ENCODE results near the gene HDAC4. TPM values are rescaled to one million over a fixed set of nuclear protein-coding genes. Genes with fewer than 3 reads are reported as not detected.
"Not testable (repeated sequence)": the region's sequence is repeated elsewhere in the genome, so short reads cannot be mapped to it uniquely, and the experiment has no call there.

The HDAC4 gene
- total and polyA plus RNA-seq, 2 donors from 2014 or later: 2.2 to 56.8 TPM

- FAIRE-seq: no peak
- H3K27ac ChIP-seq (ENCODE audit: low read depth in 2 of 2, low read length in 2 of 2): no peak overlapping the region
- H3K4me3 ChIP-seq (ENCODE audit: low read length in 3 of 3): no peak overlapping the region
- TF ChIP-seq CTCF (IDR thresholded peaks at IDR 0.05; ENCODE audit: borderline replicate concordance, extremely low read depth, insufficient read depth): no peak
- no peaks in the 10 kb centered on the region for H3K27me3 ChIP-seq (ENCODE audit: control insufficient read depth, insufficient read depth, low read length)
- peaks cover 2 to 30% (median 12%) of the 10 kb centered on the region in 3 donors for H3K36me3 ChIP-seq (ENCODE audit: control insufficient read depth in 2 of 3, insufficient read depth in 3 of 3, low read length in 3 of 3)
- intact Hi-C loops (cut with DNase I): no loop called here
- no peak overlapping the region for H3K9ac ChIP-seq (ENCODE audit: low read length in 3 of 3)
- H3K9me3 ChIP-seq (ENCODE audit: control insufficient read depth in 2 of 3, insufficient read depth in 1 of 3, low read length in 3 of 3): peaks cover 0 to 2% (median 0%) of the 10 kb centered on the region in 3 donors
- H3K4me1 ChIP-seq (ENCODE audit: control insufficient read depth in 2 of 3, insufficient read depth in 2 of 3, low read depth in 1 of 3, low read length in 3 of 3): no peaks in the 10 kb centered on the region
- no peak for DNase-seq
Observed at GRCh38 chr2:239070466-239070865, 330.4 kb downstream of the HDAC4 start.

GRCh38 chr2:239069362-239070333 is 331.2 kb downstream of the HDAC4 start:
- intact Hi-C loops (cut with DNase I); H3K4me1 ChIP-seq (ENCODE audit: control insufficient read depth in 2 of 3, insufficient read depth in 2 of 3, low read depth in 1 of 3, low read length in 3 of 3); FAIRE-seq; H3K27me3 ChIP-seq (ENCODE audit: control insufficient read depth, insufficient read depth, low read length); DNase-seq; H3K4me3 ChIP-seq (ENCODE audit: low read length in 3 of 3); H3K9ac ChIP-seq (ENCODE audit: low read length in 3 of 3); H3K9me3 ChIP-seq (ENCODE audit: control insufficient read depth in 2 of 3, insufficient read depth in 1 of 3, low read length in 3 of 3); H3K27ac ChIP-seq (ENCODE audit: low read depth in 2 of 2, low read length in 2 of 2): not testable (repeated sequence)
- H3K36me3 ChIP-seq (ENCODE audit: control insufficient read depth in 2 of 3, insufficient read depth in 3 of 3, low read length in 3 of 3): peaks cover 2 to 31% (median 12%) of the 10 kb centered on the region in 3 donors

- Histone ChIP-seq H3K36me3 (ENCODE audit: control insufficient read depth in 2 of 3, insufficient read depth in 3 of 3, low read length in 3 of 3) (peaks cover 2 to 31% (median 12%) of the 10 kb centered on the region in 3 donors), H3K9ac (ENCODE audit: low read length in 3 of 3) (no peak overlapping the region), H3K9me3 (ENCODE audit: control insufficient read depth in 2 of 3, insufficient read depth in 1 of 3, low read length in 3 of 3) (peaks cover 0 to 2% (median 0%) of the 10 kb centered on the region in 3 donors), H3K27ac (ENCODE audit: low read depth in 2 of 2, low read length in 2 of 2) (no peak overlapping the region), H3K4me3 (ENCODE audit: low read length in 3 of 3) (no peak overlapping the region), H3K27me3 (ENCODE audit: control insufficient read depth, insufficient read depth, low read length) (no peaks in the 10 kb centered on the region), H3K4me1 (ENCODE audit: control insufficient read depth in 2 of 3, insufficient read depth in 2 of 3, low read depth in 1 of 3, low read length in 3 of 3) (no peaks in the 10 kb centered on the region)
- no peak for TF ChIP-seq CTCF (IDR thresholded peaks at IDR 0.05; ENCODE audit: borderline replicate concordance, extremely low read depth, insufficient read depth)
- intact Hi-C loops (cut with DNase I): no loop called here
- DNase-seq: no peak
- FAIRE-seq: no peak
Observed at GRCh38 chr2:239068411-239068810, 332.4 kb downstream of the HDAC4 start.

DNA sequence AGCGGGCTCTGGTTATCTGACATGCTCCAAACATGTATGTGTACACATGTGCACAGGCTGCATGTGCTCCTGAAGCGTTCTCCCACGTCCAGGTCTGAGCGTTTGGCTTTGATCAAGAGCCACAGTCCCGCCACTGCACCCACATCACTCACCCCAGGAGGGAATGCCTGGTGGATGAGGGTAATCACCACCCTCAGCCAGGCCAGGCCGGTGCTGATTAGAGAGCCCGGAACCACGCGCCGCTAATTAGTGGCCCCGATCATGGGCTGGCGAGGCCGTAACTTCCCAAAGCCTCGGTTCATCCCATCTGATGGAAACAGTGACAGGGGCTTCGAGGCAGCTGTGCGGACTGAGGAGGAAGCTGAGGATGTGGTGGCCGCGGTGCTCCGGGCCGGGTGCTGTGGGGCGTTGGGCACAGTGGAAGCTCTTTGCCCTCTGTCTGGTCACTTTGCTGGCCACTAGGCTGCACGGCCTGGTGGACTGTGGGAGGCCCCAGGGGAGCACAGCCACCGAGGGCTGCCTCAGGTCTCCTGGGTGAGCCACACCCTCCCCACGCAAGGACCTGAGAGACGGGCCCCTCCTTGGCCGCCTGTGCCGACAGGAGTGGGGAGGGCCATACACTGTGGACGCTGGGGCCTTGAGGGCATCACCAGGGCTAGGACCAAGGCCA is 333.5 kb downstream of the HDAC4 start:
- H3K4me1 ChIP-seq (ENCODE audit: control insufficient read depth in 2 of 3, insufficient read depth in 2 of 3, low read depth in 1 of 3, low read length in 3 of 3): no peaks in the 10 kb centered on the region
- peaks cover 0 to 2% (median 0%) of the 10 kb centered on the region in 3 donors for H3K9me3 ChIP-seq (ENCODE audit: control insufficient read depth in 2 of 3, insufficient read depth in 1 of 3, low read length in 3 of 3)
- H3K27ac ChIP-seq (ENCODE audit: low read depth in 2 of 2, low read length in 2 of 2): no peak overlapping the region
- intact Hi-C loops (cut with DNase I): no loop called here
- FAIRE-seq: no peak
- no peak for DNase-seq
- H3K36me3 ChIP-seq (ENCODE audit: control insufficient read depth in 2 of 3, insufficient read depth in 3 of 3, low read length in 3 of 3): peaks cover 2 to 28% (median 9%) of the 10 kb centered on the region in 3 donors
- H3K4me3 ChIP-seq (ENCODE audit: low read length in 3 of 3): no peak overlapping the region
- no peak overlapping the region for H3K9ac ChIP-seq (ENCODE audit: low read length in 3 of 3)
- no peak for TF ChIP-seq CTCF (IDR thresholded peaks at IDR 0.05; ENCODE audit: borderline replicate concordance, extremely low read depth, insufficient read depth)
- H3K27me3 ChIP-seq (ENCODE audit: control insufficient read depth, insufficient read depth, low read length): no peaks in the 10 kb centered on the region
